Esophagus squamous epithelium (tissue), 5 donors: ENCODE data around the gene SMIM44. TPM values are rescaled to one million over a fixed set of nuclear protein-coding genes. Genes with fewer than 3 reads are reported as not detected.

Source experiments
- DNase-seq: peaks from one replicate; lab custom pipeline; 2025; lab: John Stamatoyannopoulos, UW
- H3K27ac ChIP-seq, 4 donors: fragments of 200-600 bp; sonication (generic); one replicate each; pipeline ENCODE4 v1.5.1; 2016 to 2019; ENCODE audit warnings: mild to moderate bottlenecking in 1 of 4
- H3K27me3 ChIP-seq, 4 donors: fragments of 200-600 bp; sonication (generic); 1 replicate in 3 of 4; 2 replicates in 1 of 4; pipeline versions ENCODE4 v1.5.1 to v1.6.0; 2017 to 2021; ENCODE audit warnings: antibody characterized with exemption in 1 of 4
- H3K36me3 ChIP-seq, 3 donors: fragments of 200-600 bp; sonication (generic); one replicate each; pipeline ENCODE4 v1.5.1; 2016 to 2019
- H3K4me1 ChIP-seq, 3 donors: fragments of 200-600 bp; sonication (generic); one replicate each; pipeline ENCODE4 v1.5.1; 2017 to 2019
- H3K4me3 ChIP-seq, 4 donors: fragments of 200-600 bp; sonication (generic); 1 replicate in 3 of 4; 2 replicates in 1 of 4; pipeline ENCODE4 v1.5.1; 2016 to 2019; ENCODE audit warnings: mild to moderate bottlenecking in 2 of 4, moderate library complexity in 1 of 4
- H3K9me3 ChIP-seq, 3 donors: fragments of 200-600 bp; sonication (generic); one replicate each; pipeline ENCODE4 v1.5.1; 2016 to 2019
- CTCF ChIP-seq, 6 experiments: fragments of 450-650 bp in 4 of 6; fragments of 200-600 bp in 2 of 6; sonication (generic) in 2 of 6; IDR thresholded peaks; one replicate each; pipeline ENCODE4 v1.5.1; 2016 to 2019; ENCODE audit warnings: antibody characterized with exemption in 6 of 6, mild to moderate bottlenecking in 4 of 6, moderate library complexity in 4 of 6
- POLR2A ChIP-seq, 4 donors: fragments of 450-650 bp; IDR thresholded peaks; one replicate each; pipeline ENCODE4 v1.6.1; 2017; ENCODE audit warnings: antibody characterized with exemption in 4 of 4, mild to moderate bottlenecking in 4 of 4, moderate library complexity in 3 of 4
- WGBS, 2 donors: methylation state at CpG; one replicate each; pipeline ENCODE4 v1.1.5; 2018; 5-methylcytosine and 5-hydroxymethylcytosine counted together
- intact Hi-C: fragments of 100-400 bp; cut with DNase I; formaldehyde crosslinking; loops from one replicate; pipeline ENCODE4 v1.15.0; 2022
- total RNA-seq, 4 donors: library from RNA; depleted of rRNA; stranded (reverse); fragments of >200 nt; gene quantifications; one replicate each; pipeline ENCODE4 v1.1.0, GENCODE V29; 2016
- donor health status: DM: yes; HTN: yes; CAD: no.

The SMIM44 gene
- total RNA-seq, 4 donors from 2014 or later = not detected

DNA sequence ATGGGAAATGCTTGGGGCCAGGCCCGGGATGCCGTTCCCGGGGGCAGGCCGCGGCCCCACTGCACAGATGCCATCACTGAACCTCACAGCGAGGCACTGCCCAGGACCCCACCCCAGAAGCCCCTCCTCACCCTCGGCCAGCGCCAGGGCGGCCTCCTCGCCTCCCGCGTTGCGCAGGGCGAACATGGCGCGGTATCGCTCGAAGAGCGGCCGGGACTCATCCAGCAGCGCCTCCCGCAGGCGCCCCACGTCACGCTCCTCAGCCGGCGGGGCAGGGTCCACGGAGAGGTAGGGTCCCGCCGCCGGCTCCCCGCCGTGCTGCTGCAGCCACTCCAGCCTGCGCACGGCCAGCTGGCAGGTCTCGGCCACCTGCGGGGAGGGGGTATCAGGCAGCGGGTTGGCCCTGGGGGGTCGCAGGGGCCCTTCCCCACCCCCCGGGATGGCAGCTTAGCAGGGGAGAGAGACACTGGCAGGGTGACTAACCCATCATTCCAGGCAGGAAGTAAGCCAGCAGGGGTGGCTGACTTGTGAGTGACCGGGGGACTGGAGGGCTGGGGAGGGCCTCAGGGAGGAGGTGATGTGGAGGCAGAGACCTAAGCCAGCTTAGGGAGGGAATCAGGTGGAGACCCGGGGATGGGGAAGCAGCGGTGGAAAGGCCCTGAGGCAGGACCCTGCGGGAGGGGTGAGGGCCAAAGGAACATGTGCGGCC lies 9.0 kb upstream of the SMIM44 start:
- no peaks in the 10 kb centered on the region for H3K27me3 ChIP-seq
- DNase-seq = no peak
- TF ChIP-seq CTCF (IDR thresholded peaks at IDR 0.05) (no peak), POLR2A (IDR thresholded peaks at IDR 0.05) (no peak)
- no peaks in the 10 kb centered on the region for H3K9me3 ChIP-seq
- H3K4me3 ChIP-seq = no peak overlapping the region
- WGBS, 2 donors = 92 to 94% methylated on average over 5 to 10 of the region's 45 CpGs
- intact Hi-C loops = no loop called here
- H3K4me1 ChIP-seq = peaks cover 0 to 4% (median 0%) of the 10 kb centered on the region in 3 donors
- no peak overlapping the region for H3K27ac ChIP-seq
- peaks cover 16 to 73% (median 30%) of the 10 kb centered on the region in 3 donors for H3K36me3 ChIP-seq

DNA sequence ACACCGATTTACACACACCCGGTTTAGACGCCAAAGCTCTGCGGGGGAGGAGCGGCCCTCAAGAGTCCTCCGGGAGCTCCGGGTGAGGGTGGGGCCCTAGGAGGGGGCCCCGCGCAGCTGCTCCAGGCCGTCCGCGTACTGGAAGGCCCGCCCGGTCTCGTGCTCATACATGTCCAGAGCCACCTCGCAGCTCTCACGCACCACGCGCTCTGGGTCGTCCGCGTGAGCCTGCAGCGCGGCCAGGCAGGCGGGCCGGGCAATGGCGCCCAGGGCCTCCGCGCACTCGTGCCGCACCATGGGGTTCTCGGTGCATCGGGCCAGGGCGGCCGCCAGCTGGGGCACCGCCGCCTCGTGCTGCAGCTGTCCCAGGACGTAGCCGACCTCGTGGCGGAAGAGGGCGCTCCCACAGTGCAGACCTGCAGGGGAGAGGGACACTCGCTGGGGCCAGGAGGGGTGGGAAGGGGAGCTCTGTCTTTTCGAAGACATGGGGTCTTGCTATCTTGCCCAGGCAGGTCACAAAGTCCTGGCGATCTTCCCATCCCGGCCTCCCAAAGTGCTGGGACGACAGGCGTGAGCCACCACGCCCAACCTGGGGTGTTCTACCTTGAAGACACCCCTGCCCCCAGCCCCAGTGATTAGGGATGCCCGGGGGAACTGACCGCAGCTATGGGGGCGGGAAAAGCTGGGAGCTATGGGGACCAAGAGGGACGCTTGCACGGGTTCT lies 8.3 kb upstream of the SMIM44 start:
- intact Hi-C loops = no loop called here
- no peaks in the 10 kb centered on the region for H3K9me3 ChIP-seq
- no peak overlapping the region for H3K4me3 ChIP-seq
- H3K4me1 ChIP-seq = peaks cover 0 to 4% (median 0%) of the 10 kb centered on the region in 3 donors
- no peak overlapping the region for H3K27ac ChIP-seq
- WGBS, 2 donors = 78 to 100% methylated on average over 3 to 18 of the region's 55 CpGs
- H3K27me3 ChIP-seq = no peaks in the 10 kb centered on the region
- DNase-seq = no peak
- H3K36me3 ChIP-seq = peaks cover 14 to 67% (median 29%) of the 10 kb centered on the region in 3 donors
- TF ChIP-seq POLR2A (IDR thresholded peaks at IDR 0.05) (no peak), CTCF (IDR thresholded peaks at IDR 0.05) (no peak)

DNA sequence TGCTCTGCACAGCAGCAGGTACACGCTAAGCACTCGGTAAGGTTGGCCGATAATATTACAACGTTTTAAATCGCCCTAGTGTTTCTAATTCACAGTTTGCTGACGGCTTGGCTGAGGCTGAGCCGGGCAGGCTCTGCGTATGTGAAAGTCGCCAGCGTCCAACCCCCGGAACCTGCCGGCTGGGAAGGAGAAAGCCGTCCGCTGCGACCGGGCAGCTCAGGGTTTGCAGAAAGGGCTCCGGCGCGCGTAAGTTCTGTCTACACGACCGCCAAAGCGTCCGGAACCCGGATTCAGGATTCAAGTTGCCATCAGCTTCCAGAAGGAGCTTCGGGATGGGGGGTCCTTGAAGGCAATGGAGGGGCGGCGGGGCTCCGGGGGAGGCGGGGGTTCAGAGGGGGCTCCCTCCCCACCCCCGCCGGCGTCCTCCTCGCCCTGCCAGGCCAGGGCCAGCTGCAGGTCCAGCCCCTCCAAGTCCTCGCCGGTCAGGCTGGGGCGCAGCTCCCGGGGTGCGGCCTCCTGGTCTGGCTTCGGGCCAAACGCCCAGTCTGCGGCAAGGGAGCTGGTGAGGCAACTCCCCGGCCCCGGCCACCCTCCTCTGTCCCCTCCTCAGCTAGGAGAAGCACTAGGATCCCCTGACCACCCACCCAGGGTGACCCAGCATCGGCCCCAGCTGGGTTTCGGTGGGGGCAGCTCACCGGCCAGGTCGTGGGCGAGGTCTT lies 575 bp downstream of the SMIM44 start:
- intact Hi-C loops = no loop called here
- no peak overlapping the region for H3K27ac ChIP-seq
- TF ChIP-seq POLR2A (IDR thresholded peaks at IDR 0.05) = no peak
- no peak for TF ChIP-seq CTCF (IDR thresholded peaks at IDR 0.05)
- peaks cover 0 to 13% (median 7%) of the 10 kb centered on the region in 3 donors for H3K4me1 ChIP-seq
- no peaks in the 10 kb centered on the region for H3K9me3 ChIP-seq
- H3K27me3 ChIP-seq = peaks cover 0 to 79% (median 4%) of the 10 kb centered on the region in 4 donors
- WGBS, 2 donors = 49 to 70% methylated on average over 8 to 19 of the region's 49 CpGs
- DNase-seq = no peak
- H3K36me3 ChIP-seq = no peaks in the 10 kb centered on the region
- no peak overlapping the region for H3K4me3 ChIP-seq

DNA sequence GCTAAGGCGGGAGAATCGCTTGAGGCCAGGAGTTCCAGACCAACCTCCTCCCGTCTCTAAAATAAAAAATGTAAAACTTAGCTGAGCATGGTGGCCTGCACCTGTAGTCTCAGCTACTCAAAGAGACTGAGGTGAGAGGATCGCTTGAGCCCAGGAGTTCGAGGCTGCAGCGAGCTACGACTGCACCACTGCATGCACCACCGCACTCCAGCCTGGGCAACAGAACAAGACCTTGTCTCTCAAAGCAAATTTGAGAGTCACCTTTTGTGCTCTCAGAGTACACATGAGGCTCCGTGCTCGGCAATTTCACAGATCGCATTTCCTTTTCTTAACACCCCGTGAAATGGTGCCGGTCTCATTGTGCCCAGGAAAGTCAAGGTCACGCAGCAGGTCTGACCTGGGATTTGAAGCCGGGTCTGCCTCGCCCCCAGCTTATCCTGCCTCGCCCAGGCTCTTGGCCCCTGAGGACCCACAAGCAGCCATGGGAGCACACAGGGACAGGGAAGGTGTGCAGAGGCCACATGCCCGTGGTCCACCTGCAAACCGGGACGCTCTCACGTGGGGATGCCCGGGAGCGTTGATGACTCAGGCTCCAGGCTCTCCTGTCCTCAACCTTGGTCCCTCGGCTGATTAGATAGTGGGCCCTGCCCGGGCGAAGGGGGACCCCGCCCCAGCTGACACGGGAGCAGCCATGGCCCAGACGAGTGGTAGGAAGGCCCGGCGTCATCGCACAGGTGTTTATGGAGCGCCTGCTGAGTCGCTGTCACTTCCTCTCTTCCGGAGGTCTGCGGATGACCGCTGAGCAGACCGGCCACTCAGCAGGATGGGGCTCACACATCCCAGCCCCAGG lies 1.8 kb downstream of the SMIM44 start:
- Histone ChIP-seq H3K27ac (no peak overlapping the region), H3K9me3 (no peaks in the 10 kb centered on the region), H3K4me3 (no peak overlapping the region), H3K27me3 (peaks cover 0 to 79% (median 4%) of the 10 kb centered on the region in 4 donors), H3K4me1 (peaks cover 0 to 13% (median 7%) of the 10 kb centered on the region in 3 donors), H3K36me3 (no peaks in the 10 kb centered on the region)
- intact Hi-C loops = no loop called here
- no peak for TF ChIP-seq CTCF (IDR thresholded peaks at IDR 0.05)
- TF ChIP-seq POLR2A (IDR thresholded peaks at IDR 0.05) = no peak
- 56 to 71% methylated on average over 9 to 15 of the region's 38 CpGs for WGBS, 2 donors
- DNase-seq = no peak
